ENCODE data around the gene DNAAF9.

Gene DNAAF9

DNA sequence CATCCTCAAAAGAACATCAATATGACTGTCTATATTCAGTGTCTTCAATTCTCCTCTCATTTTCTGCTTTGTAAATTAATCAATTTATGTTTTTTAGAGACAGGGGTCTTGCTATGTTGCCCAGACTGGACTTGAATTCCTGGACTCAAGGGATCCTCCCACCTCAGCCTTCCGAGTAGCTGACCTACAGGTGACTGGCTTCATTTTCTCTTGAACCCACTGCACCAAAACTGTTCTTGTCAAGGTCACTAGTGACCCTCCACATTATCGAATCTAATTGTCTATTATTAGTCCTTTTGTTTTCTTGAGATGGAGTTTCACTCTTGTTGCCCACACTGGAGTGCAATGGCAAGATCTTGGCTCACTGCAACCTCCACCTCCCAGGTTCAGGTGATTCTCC lies 3.7 kb downstream of the DNAAF9 start:
- Mint-ChIP-seq H3K4me3 (no peak overlapping the region), H3K27me3 (ENCODE audit: low read depth) (peaks cover 3% of the 10 kb centered on the region), H3K27ac (no peak overlapping the region), H3K4me1 (peaks cover 30% of the 10 kb centered on the region), H3K9me3 (no peaks in the 10 kb centered on the region), H3K36me3 (ENCODE audit: low read depth) (no peaks in the 10 kb centered on the region)
- no peak for TF ChIP-seq CTCF (IDR thresholded peaks at IDR 0.05; ENCODE audit: unreplicated experiment in 3 of 3)

- no peak for TF ChIP-seq CTCF (IDR thresholded peaks at IDR 0.05; ENCODE audit: unreplicated experiment in 3 of 3)
- Mint-ChIP-seq H3K9me3 (no peaks in the 10 kb centered on the region), H3K27me3 (ENCODE audit: low read depth) (peaks cover 3% of the 10 kb centered on the region), H3K36me3 (ENCODE audit: low read depth) (no peaks in the 10 kb centered on the region), H3K4me1 (peaks cover 36% of the 10 kb centered on the region), H3K4me3 (no peak overlapping the region), H3K27ac (no peak overlapping the region)
Measured at GRCh38 chr20:3402453-3402852, 5.0 kb downstream of the DNAAF9 start.

- Mint-ChIP-seq H3K27me3 (ENCODE audit: low read depth) (no peaks in the 10 kb centered on the region), H3K27ac (peak overlapping the region in 2 of 3 experiments; percentile 11 to 65), H3K9me3 (peaks cover 4% of the 10 kb centered on the region), H3K4me3 (no peak overlapping the region), H3K4me1 (peaks cover 32% of the 10 kb centered on the region), H3K36me3 (ENCODE audit: low read depth) (peaks cover 11% of the 10 kb centered on the region)
- no peak for TF ChIP-seq CTCF (IDR thresholded peaks at IDR 0.05; ENCODE audit: unreplicated experiment in 3 of 3)
Measured at GRCh38 chr20:3400260-3401155, 7.0 kb downstream of the DNAAF9 start.

DNA sequence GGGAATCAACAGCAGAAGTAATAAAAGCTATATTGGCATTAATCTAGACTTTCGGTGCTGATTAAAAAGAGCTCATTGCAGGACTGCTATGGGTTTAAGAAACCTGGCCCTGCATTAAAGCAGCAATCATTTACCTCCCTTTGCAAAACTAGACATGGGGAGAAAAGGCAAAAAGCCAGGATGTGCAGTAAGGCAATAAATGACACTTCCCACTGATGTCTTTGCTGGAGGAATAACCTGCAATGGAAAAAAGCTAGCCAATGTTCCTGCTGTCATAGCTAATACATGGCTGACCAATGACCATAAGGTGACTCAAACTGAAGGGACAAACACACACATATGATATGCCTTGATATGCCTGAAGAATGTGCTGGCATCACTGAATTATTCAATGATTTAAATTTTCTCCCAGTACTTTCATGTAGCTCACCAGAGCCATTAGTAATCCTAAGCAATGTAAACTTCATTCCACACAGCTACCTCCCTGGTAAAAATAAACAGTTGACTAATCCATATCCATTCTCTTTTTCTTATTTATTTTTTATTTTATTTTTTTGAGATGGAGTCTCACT lies 8.7 kb downstream of the DNAAF9 start:
- Mint-ChIP-seq H3K4me1 (peaks cover 25% of the 10 kb centered on the region), H3K36me3 (ENCODE audit: low read depth) (peaks cover 11% of the 10 kb centered on the region), H3K27me3 (ENCODE audit: low read depth) (no peaks in the 10 kb centered on the region), H3K4me3 (no peak overlapping the region), H3K27ac (peak overlapping the region in 2 of 3 experiments; percentile 63 to 80), H3K9me3 (peaks cover 4% of the 10 kb centered on the region)
- TF ChIP-seq CTCF (IDR thresholded peaks at IDR 0.05; ENCODE audit: unreplicated experiment in 3 of 3), result no peak

- Mint-ChIP-seq H3K27me3 (ENCODE audit: low read depth) (no peaks in the 10 kb centered on the region), H3K36me3 (ENCODE audit: low read depth) (peaks cover 11% of the 10 kb centered on the region), H3K4me1 (peaks cover 25% of the 10 kb centered on the region), H3K9me3 (peaks cover 4% of the 10 kb centered on the region), H3K4me3 (no peak overlapping the region), H3K27ac (peak overlapping the region; percentile 6 to 74 (median 36))
- TF ChIP-seq CTCF (IDR thresholded peaks at IDR 0.05; ENCODE audit: unreplicated experiment in 3 of 3), result no peak
Measured at GRCh38 chr20:3396492-3396891, 11.0 kb downstream of the DNAAF9 start.

Measured in nephron (organoid).